Measurements from ENCODE around the gene ALDH1B1.
"Not testable (repeated sequence)": the region's sequence is repeated elsewhere in the genome, so short reads cannot be mapped to it uniquely, and the experiment has no call there.

The ALDH1B1 gene

GRCh38 chr9:38387751-38388150 is 4.8 kb upstream of the ALDH1B1 start:
- no peak for DNase-seq

DNA sequence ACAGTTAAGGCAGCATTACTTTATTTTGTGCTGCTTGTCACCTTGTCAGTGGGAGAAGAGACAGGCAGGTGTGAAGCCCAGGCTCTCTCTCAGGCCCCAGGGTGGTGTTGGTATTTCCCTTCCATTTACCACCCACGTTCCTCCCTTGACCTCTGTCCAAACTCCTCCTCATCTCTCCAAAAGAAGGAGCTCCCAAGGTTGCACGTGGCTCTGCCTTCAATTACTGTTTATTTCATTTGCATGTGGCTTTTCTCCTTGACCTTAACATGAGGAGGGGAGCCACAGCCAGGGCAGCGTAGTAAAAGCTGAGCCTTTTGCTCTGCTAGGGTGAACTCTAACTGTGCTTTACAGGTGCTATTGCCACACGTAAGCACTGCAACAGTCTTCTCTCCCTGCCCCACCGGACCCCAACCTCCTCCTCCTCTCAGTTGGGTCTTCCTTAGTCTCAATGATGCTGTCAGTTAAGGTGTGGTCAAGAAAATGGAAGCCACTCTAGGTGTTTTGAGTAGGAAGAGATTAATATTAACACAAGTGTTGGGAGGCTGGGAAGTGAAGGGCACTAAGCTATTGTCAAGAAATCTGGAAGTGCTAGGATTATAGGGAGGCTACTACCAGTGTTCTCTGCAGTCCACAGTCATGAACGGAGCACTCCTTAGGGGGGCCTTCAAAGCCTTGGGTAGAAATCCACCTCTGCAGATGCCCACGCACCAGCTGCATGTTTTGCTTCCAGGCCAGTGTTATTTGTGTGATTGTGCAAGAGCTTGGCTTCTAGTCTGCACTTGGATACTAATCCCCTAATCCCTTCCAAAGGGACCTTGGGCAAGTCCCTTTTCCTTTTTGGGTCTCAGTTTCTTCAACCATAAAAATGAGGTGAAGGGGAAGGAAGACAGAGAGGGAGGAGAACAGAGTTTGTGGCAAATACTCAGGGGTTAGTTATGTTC is 3.9 kb upstream of the ALDH1B1 start:
- no peak for DNase-seq

GRCh38 chr9:38389313-38389712 is 3.2 kb upstream of the ALDH1B1 start:
- DNase-seq = no peak

- no peak for DNase-seq
These were observed 2.1 kb upstream of the ALDH1B1 start for GRCh38 chr9:38390442-38390841.

DNA sequence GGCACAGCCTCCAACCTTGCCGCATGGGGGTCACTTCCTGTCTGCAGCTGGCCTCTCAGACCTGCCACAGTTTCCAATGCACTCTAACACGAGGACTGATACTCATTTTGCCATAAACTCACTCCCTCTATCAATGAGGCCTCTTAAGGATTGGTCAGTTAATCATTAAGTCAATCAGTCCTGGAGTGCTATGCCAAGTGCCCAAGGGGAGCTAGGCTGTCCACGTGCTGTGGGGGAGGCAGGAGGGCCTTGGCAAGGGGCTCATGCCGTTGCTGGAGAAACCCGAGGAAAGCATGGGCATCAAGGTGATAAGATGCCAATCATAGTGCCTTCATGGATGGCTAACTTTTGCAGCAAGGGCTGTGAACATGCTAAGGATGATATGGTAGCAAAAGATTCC is 1.7 kb upstream of the ALDH1B1 start:
- DNase-seq = no peak

GRCh38 chr9:38391278-38392118 is 1.0 kb upstream of the ALDH1B1 start:
- DNase-seq = no peak

GRCh38 chr9:38393128-38393796 is 760 bp downstream of the ALDH1B1 start:
- no peak for DNase-seq

DNA sequence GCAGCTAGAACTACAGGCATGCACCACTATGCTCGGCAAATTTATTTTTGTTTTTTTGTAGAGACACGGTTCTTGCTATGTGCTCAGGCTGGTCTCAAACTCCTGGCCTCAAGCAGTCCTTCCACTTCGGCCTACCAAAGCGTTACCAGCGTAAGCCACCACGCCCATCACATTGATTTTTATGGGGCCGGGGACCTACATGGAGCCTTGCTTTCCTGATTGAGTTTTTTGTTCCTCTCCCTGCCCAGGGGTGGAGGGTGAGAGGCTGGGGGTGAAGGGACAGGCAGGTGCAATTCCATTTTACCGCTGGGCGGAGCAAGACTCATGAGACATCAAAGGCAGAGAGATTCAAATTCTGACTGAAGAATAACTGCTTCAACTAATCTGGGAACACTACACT is 1.9 kb downstream of the ALDH1B1 start:
- DNase-seq = no peak

GRCh38 chr9:38395653-38396370 is 3.3 kb downstream of the ALDH1B1 start:
- DNase-seq = no peak

DNA sequence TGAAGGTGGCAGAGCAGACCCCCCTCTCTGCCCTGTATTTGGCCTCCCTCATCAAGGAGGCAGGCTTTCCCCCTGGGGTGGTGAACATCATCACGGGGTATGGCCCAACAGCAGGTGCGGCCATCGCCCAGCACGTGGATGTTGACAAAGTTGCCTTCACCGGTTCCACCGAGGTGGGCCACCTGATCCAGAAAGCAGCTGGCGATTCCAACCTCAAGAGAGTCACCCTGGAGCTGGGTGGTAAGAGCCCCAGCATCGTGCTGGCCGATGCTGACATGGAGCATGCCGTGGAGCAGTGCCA is 3.8 kb downstream of the ALDH1B1 start:
- DNase-seq = no peak

GRCh38 chr9:38399191-38399590 is 6.7 kb downstream of the ALDH1B1 start:
- not testable (repeated sequence) for DNase-seq

GRCh38 chr9:38401994-38402393 is 9.5 kb downstream of the ALDH1B1 start:
- DNase-seq = no peak

GRCh38 chr9:38404314-38404713 is 11.8 kb downstream of the ALDH1B1 start:
- DNase-seq = no peak

GRCh38 chr9:38405785-38406184 is 13.3 kb downstream of the ALDH1B1 start:
- no peak for DNase-seq

DNA sequence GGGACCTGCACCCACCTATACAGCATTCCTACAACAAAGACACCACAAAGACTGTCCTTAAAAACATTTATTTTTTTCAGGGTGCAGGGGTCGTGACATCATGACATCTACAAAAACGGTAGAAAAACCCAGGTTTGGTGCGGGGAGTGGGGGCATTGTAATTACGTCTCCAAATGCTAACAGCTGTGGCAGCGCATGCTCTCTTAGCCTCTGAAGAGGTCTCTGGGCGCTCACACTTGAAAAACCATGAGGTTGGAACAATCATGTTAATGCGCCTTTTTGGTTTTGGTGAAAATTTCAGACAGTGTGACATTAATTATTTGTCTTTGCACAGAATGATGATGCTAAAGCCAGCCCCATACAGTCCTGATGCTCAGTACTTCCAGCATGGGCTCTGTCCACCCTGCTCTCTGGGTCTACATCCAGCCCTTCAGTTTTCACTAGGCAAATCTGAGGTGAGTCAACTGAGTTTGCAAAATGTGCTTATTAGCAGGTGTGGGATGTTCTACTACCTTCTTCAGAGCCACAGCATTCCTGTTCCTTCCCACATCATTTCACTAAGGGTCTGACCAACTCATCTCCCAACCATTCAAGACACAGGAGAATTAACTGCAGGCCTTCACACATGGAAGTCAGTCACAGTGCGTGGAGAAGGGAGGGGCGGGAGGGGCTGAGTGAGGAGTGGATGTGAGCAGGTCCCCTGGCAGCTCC is 14.1 kb downstream of the ALDH1B1 start:
- DNase-seq = no peak

DNA sequence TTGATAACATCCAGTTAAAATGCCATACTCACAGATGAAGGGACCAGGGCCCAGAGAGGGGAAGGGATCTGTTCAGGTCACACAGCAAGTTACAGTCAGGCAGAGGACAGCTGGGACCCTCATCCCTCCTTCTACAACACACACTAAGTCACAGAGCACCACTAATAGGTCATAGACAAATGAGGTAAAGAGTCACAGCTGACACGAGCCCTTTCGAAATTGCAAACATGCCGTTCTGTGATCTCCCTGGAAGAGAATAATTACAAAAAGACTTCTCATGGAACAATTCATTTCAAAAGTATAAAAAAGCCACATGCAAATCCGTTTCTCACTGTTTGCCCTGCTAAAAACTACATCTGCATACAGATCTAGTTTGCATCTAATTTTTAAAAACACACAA is 16.2 kb downstream of the ALDH1B1 start:
- no peak for DNase-seq

- no peak for DNase-seq
These were observed 20.2 kb downstream of the ALDH1B1 start for GRCh38 chr9:38412751-38413150.

- DNase-seq = peak in 1 of 14 donors; percentile 5
These were observed 20.8 kb downstream of the ALDH1B1 start for GRCh38 chr9:38413283-38413682.

GRCh38 chr9:38414040-38414723 is 21.7 kb downstream of the ALDH1B1 start:
- DNase-seq = peak in 1 of 14 donors; percentile 43

DNA sequence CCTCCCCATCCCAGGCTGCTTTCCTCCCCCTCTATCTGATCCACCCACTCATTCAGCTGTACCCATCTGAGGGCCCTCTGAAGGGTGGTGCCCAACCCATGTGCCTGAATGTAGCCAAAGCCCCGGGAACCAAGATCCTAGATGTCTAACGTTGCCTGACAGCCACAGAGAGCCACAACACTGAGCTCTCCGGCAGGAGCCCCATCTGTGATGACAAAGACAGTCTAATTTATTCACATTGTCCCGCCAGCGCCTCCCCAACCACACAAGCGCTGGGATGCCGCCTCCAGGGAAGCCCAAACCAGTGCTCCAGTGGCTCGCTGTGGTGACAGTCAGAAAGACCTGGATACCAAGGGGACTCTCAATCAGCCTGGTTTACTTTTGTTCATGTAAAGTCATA is 23.4 kb downstream of the ALDH1B1 start:
- no peak for DNase-seq

- DNase-seq = no peak
These were observed 24.0 kb downstream of the ALDH1B1 start for GRCh38 chr9:38416461-38416860.
